Measurements from ENCODE around the gene KRT32.

KRT32 gene

GRCh38 chr17:41505809-41506767 lies 38.9 kb upstream of the KRT32 start:
- no peak overlapping the region for H3K4me3 ChIP-seq (ENCODE audit: low read depth in 1 of 2, low read length in 2 of 2)
- no peaks in the 10 kb centered on the region for H3K9me3 ChIP-seq (ENCODE audit: control insufficient read depth in 1 of 2, low read length in 2 of 2)
- no peak overlapping the region for H3K9ac ChIP-seq (ENCODE audit: low read depth in 1 of 2, low read length in 2 of 2)
- H3K4me1 ChIP-seq (ENCODE audit: control insufficient read depth in 1 of 2, insufficient read depth in 2 of 2, low read length in 2 of 2) = peaks cover 13 to 21% of the 10 kb centered on the region in 2 donors
- H3K27ac ChIP-seq (ENCODE audit: low read depth, low read length) = no peak overlapping the region
- H3K27me3 ChIP-seq (ENCODE audit: control insufficient read depth in 1 of 2, insufficient read depth in 2 of 2, low read length in 2 of 2) = peaks cover 0 to 3% of the 10 kb centered on the region in 2 donors
- H3K36me3 ChIP-seq (ENCODE audit: control insufficient read depth in 1 of 2, insufficient read depth in 2 of 2, low read length in 2 of 2) = no peaks in the 10 kb centered on the region

GRCh38 chr17:41505007-41505808 lies 38.0 kb upstream of the KRT32 start, which contains the start of gene KRT13:
TSS of gene KRT13 (minus strand) at chr17:41505612. CDS start at chr17:41505550, 62 bp downstream.
- Histone ChIP-seq H3K27ac (ENCODE audit: low read depth, low read length) (no peak within 1 kb of the TSS), H3K36me3 (ENCODE audit: control insufficient read depth in 1 of 2, insufficient read depth in 2 of 2, low read length in 2 of 2) (no peaks in the 10 kb centered on the region), H3K9me3 (ENCODE audit: control insufficient read depth in 1 of 2, low read length in 2 of 2) (no peaks in the 10 kb centered on the region), H3K4me1 (ENCODE audit: control insufficient read depth in 1 of 2, insufficient read depth in 2 of 2, low read length in 2 of 2) (peaks cover 4 to 12% of the 10 kb centered on the region in 2 donors), H3K9ac (ENCODE audit: low read depth in 1 of 2, low read length in 2 of 2) (no peak within 1 kb of the TSS), H3K4me3 (ENCODE audit: low read depth in 1 of 2, low read length in 2 of 2) (no peak within 1 kb of the TSS), H3K27me3 (ENCODE audit: control insufficient read depth in 1 of 2, insufficient read depth in 2 of 2, low read length in 2 of 2) (peaks cover 0 to 3% of the 10 kb centered on the region in 2 donors)

- H3K27ac ChIP-seq (ENCODE audit: low read depth, low read length) = no peak overlapping the region
- H3K4me3 ChIP-seq (ENCODE audit: low read depth in 1 of 2, low read length in 2 of 2) = no peak overlapping the region
- no peaks in the 10 kb centered on the region for H3K36me3 ChIP-seq (ENCODE audit: control insufficient read depth in 1 of 2, insufficient read depth in 2 of 2, low read length in 2 of 2)
- H3K27me3 ChIP-seq (ENCODE audit: control insufficient read depth in 1 of 2, insufficient read depth in 2 of 2, low read length in 2 of 2) = peaks cover 0 to 3% of the 10 kb centered on the region in 2 donors
- no peaks in the 10 kb centered on the region for H3K9me3 ChIP-seq (ENCODE audit: control insufficient read depth in 1 of 2, low read length in 2 of 2)
- no peak overlapping the region for H3K9ac ChIP-seq (ENCODE audit: low read depth in 1 of 2, low read length in 2 of 2)
- peaks cover 0 to 9% of the 10 kb centered on the region in 2 donors for H3K4me1 ChIP-seq (ENCODE audit: control insufficient read depth in 1 of 2, insufficient read depth in 2 of 2, low read length in 2 of 2)
Measured at GRCh38 chr17:41504246-41504977, 37.2 kb upstream of the KRT32 start.

GRCh38 chr17:41503202-41503601 lies 36.0 kb upstream of the KRT32 start:
- peaks cover 0 to 9% of the 10 kb centered on the region in 2 donors for H3K4me1 ChIP-seq (ENCODE audit: control insufficient read depth in 1 of 2, insufficient read depth in 2 of 2, low read length in 2 of 2)
- no peak overlapping the region for H3K4me3 ChIP-seq (ENCODE audit: low read depth in 1 of 2, low read length in 2 of 2)

GRCh38 chr17:41500131-41500911 lies 33.1 kb upstream of the KRT32 start:
- no peak overlapping the region for H3K4me3 ChIP-seq (ENCODE audit: low read depth in 1 of 2, low read length in 2 of 2)

More at GRCh38 chr17:41503202-41503601, 36.0 kb upstream of the KRT32 start:
- Histone ChIP-seq H3K27me3 (ENCODE audit: control insufficient read depth in 1 of 2, insufficient read depth in 2 of 2, low read length in 2 of 2) (peaks cover 0 to 3% of the 10 kb centered on the region in 2 donors), H3K36me3 (ENCODE audit: control insufficient read depth in 1 of 2, insufficient read depth in 2 of 2, low read length in 2 of 2) (no peaks in the 10 kb centered on the region), H3K9me3 (ENCODE audit: control insufficient read depth in 1 of 2, low read length in 2 of 2) (no peaks in the 10 kb centered on the region), H3K9ac (ENCODE audit: low read depth in 1 of 2, low read length in 2 of 2) (no peak overlapping the region), H3K27ac (ENCODE audit: low read depth, low read length) (no peak overlapping the region)

GRCh38 chr17:41499714-41500113 lies 32.5 kb upstream of the KRT32 start:
- Histone ChIP-seq H3K36me3 (ENCODE audit: control insufficient read depth in 1 of 2, insufficient read depth in 2 of 2, low read length in 2 of 2) (no peaks in the 10 kb centered on the region), H3K9ac (ENCODE audit: low read depth in 1 of 2, low read length in 2 of 2) (no peak overlapping the region), H3K4me3 (ENCODE audit: low read depth in 1 of 2, low read length in 2 of 2) (no peak overlapping the region), H3K27ac (ENCODE audit: low read depth, low read length) (no peak overlapping the region), H3K9me3 (ENCODE audit: control insufficient read depth in 1 of 2, low read length in 2 of 2) (no peaks in the 10 kb centered on the region), H3K27me3 (ENCODE audit: control insufficient read depth in 1 of 2, insufficient read depth in 2 of 2, low read length in 2 of 2) (no peaks in the 10 kb centered on the region), H3K4me1 (ENCODE audit: control insufficient read depth in 1 of 2, insufficient read depth in 2 of 2, low read length in 2 of 2) (peaks cover 10% of the 10 kb centered on the region in 2 donors)

More at GRCh38 chr17:41500131-41500911, 33.1 kb upstream of the KRT32 start:
- no peak overlapping the region for H3K9ac ChIP-seq (ENCODE audit: low read depth in 1 of 2, low read length in 2 of 2)
- H3K4me1 ChIP-seq (ENCODE audit: control insufficient read depth in 1 of 2, insufficient read depth in 2 of 2, low read length in 2 of 2) = peaks cover 10% of the 10 kb centered on the region in 2 donors
- no peaks in the 10 kb centered on the region for H3K27me3 ChIP-seq (ENCODE audit: control insufficient read depth in 1 of 2, insufficient read depth in 2 of 2, low read length in 2 of 2)
- no peak overlapping the region for H3K27ac ChIP-seq (ENCODE audit: low read depth, low read length)
- no peaks in the 10 kb centered on the region for H3K36me3 ChIP-seq (ENCODE audit: control insufficient read depth in 1 of 2, insufficient read depth in 2 of 2, low read length in 2 of 2)
- H3K9me3 ChIP-seq (ENCODE audit: control insufficient read depth in 1 of 2, low read length in 2 of 2) = no peaks in the 10 kb centered on the region

- Histone ChIP-seq H3K27ac (ENCODE audit: low read depth, low read length) (no peak overlapping the region), H3K4me1 (ENCODE audit: control insufficient read depth in 1 of 2, insufficient read depth in 2 of 2, low read length in 2 of 2) (peaks cover 10% of the 10 kb centered on the region in 2 donors), H3K4me3 (ENCODE audit: low read depth in 1 of 2, low read length in 2 of 2) (no peak overlapping the region), H3K9ac (ENCODE audit: low read depth in 1 of 2, low read length in 2 of 2) (no peak overlapping the region), H3K27me3 (ENCODE audit: control insufficient read depth in 1 of 2, insufficient read depth in 2 of 2, low read length in 2 of 2) (no peaks in the 10 kb centered on the region), H3K9me3 (ENCODE audit: control insufficient read depth in 1 of 2, low read length in 2 of 2) (no peaks in the 10 kb centered on the region), H3K36me3 (ENCODE audit: control insufficient read depth in 1 of 2, insufficient read depth in 2 of 2, low read length in 2 of 2) (no peaks in the 10 kb centered on the region)
Measured at GRCh38 chr17:41498276-41498675, 31.1 kb upstream of the KRT32 start.

GRCh38 chr17:41496803-41497484 lies 29.8 kb upstream of the KRT32 start:
- peaks cover 10 to 17% of the 10 kb centered on the region in 2 donors for H3K4me1 ChIP-seq (ENCODE audit: control insufficient read depth in 1 of 2, insufficient read depth in 2 of 2, low read length in 2 of 2)
- no peaks in the 10 kb centered on the region for H3K36me3 ChIP-seq (ENCODE audit: control insufficient read depth in 1 of 2, insufficient read depth in 2 of 2, low read length in 2 of 2)
- no peaks in the 10 kb centered on the region for H3K27me3 ChIP-seq (ENCODE audit: control insufficient read depth in 1 of 2, insufficient read depth in 2 of 2, low read length in 2 of 2)
- H3K27ac ChIP-seq (ENCODE audit: low read depth, low read length) = no peak overlapping the region
- H3K9me3 ChIP-seq (ENCODE audit: control insufficient read depth in 1 of 2, low read length in 2 of 2) = no peaks in the 10 kb centered on the region
- H3K9ac ChIP-seq (ENCODE audit: low read depth in 1 of 2, low read length in 2 of 2) = peak overlapping the region; percentile 28 to 49
- peak overlapping the region in 1 of 2 donors; percentile 48 for H3K4me3 ChIP-seq (ENCODE audit: low read depth in 1 of 2, low read length in 2 of 2)

- Histone ChIP-seq H3K27ac (ENCODE audit: low read depth, low read length) (no peak overlapping the region), H3K4me3 (ENCODE audit: low read depth in 1 of 2, low read length in 2 of 2) (no peak overlapping the region), H3K4me1 (ENCODE audit: control insufficient read depth in 1 of 2, insufficient read depth in 2 of 2, low read length in 2 of 2) (peaks cover 10 to 28% of the 10 kb centered on the region in 2 donors), H3K9ac (ENCODE audit: low read depth in 1 of 2, low read length in 2 of 2) (no peak overlapping the region), H3K36me3 (ENCODE audit: control insufficient read depth in 1 of 2, insufficient read depth in 2 of 2, low read length in 2 of 2) (no peaks in the 10 kb centered on the region), H3K9me3 (ENCODE audit: control insufficient read depth in 1 of 2, low read length in 2 of 2) (no peaks in the 10 kb centered on the region), H3K27me3 (ENCODE audit: control insufficient read depth in 1 of 2, insufficient read depth in 2 of 2, low read length in 2 of 2) (no peaks in the 10 kb centered on the region)
Measured at GRCh38 chr17:41494524-41494923, 27.3 kb upstream of the KRT32 start.

All from duodenal mucosa (tissue), 2 donors.